HG02588 (cell line): ENCODE data around the gene NPAS1.

ENCODE experiments used
- ATAC-seq: cut with Tn5 transposase; IDR thresholded peaks from one replicate; pipeline ENCODE4 v1.9.1; 2021; ENCODE audit warnings: mild to moderate bottlenecking, moderate library complexity; ENCODE audit not compliant: unreplicated experiment

Gene NPAS1, protein sequence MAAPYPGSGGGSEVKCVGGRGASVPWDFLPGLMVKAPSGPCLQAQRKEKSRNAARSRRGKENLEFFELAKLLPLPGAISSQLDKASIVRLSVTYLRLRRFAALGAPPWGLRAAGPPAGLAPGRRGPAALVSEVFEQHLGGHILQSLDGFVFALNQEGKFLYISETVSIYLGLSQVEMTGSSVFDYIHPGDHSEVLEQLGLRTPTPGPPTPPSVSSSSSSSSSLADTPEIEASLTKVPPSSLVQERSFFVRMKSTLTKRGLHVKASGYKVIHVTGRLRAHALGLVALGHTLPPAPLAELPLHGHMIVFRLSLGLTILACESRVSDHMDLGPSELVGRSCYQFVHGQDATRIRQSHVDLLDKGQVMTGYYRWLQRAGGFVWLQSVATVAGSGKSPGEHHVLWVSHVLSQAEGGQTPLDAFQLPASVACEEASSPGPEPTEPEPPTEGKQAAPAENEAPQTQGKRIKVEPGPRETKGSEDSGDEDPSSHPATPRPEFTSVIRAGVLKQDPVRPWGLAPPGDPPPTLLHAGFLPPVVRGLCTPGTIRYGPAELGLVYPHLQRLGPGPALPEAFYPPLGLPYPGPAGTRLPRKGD

DNA sequence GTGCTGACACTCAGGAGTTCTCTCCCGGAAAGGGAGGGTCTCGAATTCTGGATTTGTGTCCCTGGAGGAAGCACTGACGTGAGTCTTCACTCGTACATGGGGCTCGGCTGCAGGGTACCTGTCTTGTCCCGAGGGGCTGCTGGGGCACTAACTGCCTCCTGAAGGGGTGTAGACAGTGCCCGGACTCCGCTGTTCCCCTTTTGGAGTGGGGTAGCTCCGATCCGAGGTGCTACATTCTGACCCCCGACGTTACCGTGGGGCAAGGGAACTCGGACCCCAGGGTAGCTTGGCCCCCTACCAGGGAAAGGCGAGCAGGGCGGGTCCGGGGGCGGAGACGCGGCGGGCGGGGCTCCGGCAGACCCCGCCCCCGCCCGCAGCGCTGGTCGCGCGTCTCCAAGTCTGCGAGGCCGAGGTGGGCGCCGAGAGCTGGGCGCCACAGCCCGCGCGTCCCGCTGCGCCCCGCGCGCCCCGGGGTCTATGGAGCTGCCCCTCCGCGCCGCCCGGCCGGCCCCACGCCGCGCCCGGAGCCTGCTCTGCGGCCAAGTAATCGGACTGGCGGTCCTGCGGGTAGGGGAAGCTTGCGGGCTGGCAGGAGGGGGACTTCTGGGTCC is at the start of gene NPAS1:
Gene NPAS1, plus strand, starts transcription at position 407 of the 611 bp plus-strand sequence. CDS start 1,211 bp downstream, outside the sequence.
- no peak for ATAC-seq

- ATAC-seq, result no peak
Measured at GRCh38 chr19:46970815-46971214, 48.8 kb upstream of the NPAS1 start.

GRCh38 chr19:46972311-46972710 is 47.3 kb upstream of the NPAS1 start:
- no peak for ATAC-seq

- ATAC-seq, result no peak
Measured at GRCh38 chr19:46974181-46974580, 45.5 kb upstream of the NPAS1 start.

- ATAC-seq, result no peak
Measured at GRCh38 chr19:46975011-46975924, 44.4 kb upstream of the NPAS1 start.

DNA sequence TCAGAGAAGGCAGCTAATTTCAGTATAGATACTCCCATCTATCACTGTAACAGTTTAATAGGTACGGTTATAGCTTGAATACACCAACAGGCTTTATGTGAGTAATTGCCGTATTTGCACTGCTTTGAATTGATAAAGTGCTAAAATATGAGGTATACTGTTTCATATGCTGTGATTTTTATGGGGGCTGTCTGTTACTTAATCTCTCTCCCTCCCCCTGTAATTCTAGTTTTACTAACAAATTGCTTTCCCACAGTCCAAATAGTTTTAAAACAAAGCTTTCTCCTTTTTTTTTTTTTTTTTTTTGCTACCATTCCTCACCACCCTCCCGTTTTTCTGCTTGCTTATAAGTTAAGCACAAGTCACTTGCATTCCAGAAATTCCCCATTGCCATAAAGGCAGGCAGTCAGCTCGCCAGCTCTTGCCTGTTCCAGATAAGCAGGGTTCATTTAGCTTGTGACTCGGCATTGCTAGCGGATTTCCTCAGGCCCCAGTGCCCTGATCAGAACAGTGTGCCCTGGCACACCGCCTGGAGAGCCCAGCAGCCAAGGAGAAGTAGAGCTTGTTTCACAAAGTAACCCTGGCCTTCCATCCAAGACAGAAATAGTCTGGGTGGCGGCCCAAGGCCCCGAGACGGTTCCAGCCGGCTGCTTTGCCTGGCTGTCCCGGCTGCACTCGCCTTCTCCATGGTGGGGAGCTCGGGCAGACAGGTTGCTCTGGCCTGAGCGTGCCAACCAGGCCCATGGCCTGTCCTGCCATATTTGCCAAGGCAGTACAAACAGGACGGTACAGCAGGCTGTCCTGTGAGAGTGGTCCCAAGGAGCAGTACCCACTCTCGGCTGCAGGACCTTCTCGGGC is 43.5 kb upstream of the NPAS1 start:
- no peak for ATAC-seq

- no peak for ATAC-seq
Measured at GRCh38 chr19:46976845-46977320, 42.8 kb upstream of the NPAS1 start.

GRCh38 chr19:46977548-46977947 is 42.1 kb upstream of the NPAS1 start:
- no peak for ATAC-seq

GRCh38 chr19:46978171-46978869 is 41.3 kb upstream of the NPAS1 start:
- ATAC-seq, result no peak

GRCh38 chr19:46979126-46980105 is 40.2 kb upstream of the NPAS1 start:
- ATAC-seq, result no peak

GRCh38 chr19:46980761-46981160 is 38.9 kb upstream of the NPAS1 start:
- no peak for ATAC-seq

- no peak for ATAC-seq
Measured at GRCh38 chr19:46981286-46981945, 38.2 kb upstream of the NPAS1 start.

GRCh38 chr19:46983097-46983496 is 36.5 kb upstream of the NPAS1 start:
- ATAC-seq, result no peak

- ATAC-seq, result no peak
Measured at GRCh38 chr19:46984077-46985010, 35.3 kb upstream of the NPAS1 start.

- ATAC-seq, result no peak
Measured at GRCh38 chr19:46985542-46986415, 33.9 kb upstream of the NPAS1 start.
